Esophagus muscularis mucosa (tissue), 4 donors: ENCODE measurements around the gene WDFY2. TPM values are rescaled to one million over a fixed set of nuclear protein-coding genes. Genes with fewer than 3 reads are reported as not detected.
"Not testable (repeated sequence)": the region's sequence is repeated elsewhere in the genome, so short reads cannot be mapped to it uniquely, and the experiment has no call there.

ENCODE experiments used
- DNase-seq: peaks from one replicate; pipeline ENCODE4 v3.0.0-alpha.2; 2017; ENCODE audit errors: extremely low spot score
- H3K27ac ChIP-seq, 4 donors: fragments of 200-600 bp; sonication (generic); replicated peaks in 1 of 4; 1 replicate in 3 of 4; 2 replicates in 1 of 4; pipeline ENCODE4 v1.5.1; 2016 to 2019; ENCODE audit warnings: mild to moderate bottlenecking in 1 of 4
- H3K27me3 ChIP-seq, 4 donors: fragments of 200-600 bp; sonication (generic); one replicate each; pipeline versions ENCODE4 v1.5.1 to v1.6.0; 2016 to 2019
- H3K36me3 ChIP-seq, 4 donors: fragments of 200-600 bp; sonication (generic); one replicate each; pipeline ENCODE4 v1.5.1; 2016 to 2019
- H3K4me1 ChIP-seq, 4 donors: fragments of 200-600 bp; sonication (generic); one replicate each; pipeline ENCODE4 v1.5.1; 2016 to 2019
- H3K4me3 ChIP-seq, 4 donors: fragments of 200-600 bp; sonication (generic); 1 replicate in 2 of 4; 2 replicates in 2 of 4; pipeline ENCODE4 v1.5.1; 2016 to 2019; ENCODE audit warnings: mild to moderate bottlenecking in 4 of 4, moderate library complexity in 1 of 4
- H3K9me3 ChIP-seq, 4 donors: fragments of 200-600 bp; sonication (generic); 1 replicate in 3 of 4; 2 replicates in 1 of 4; pipeline ENCODE4 v1.5.1; 2016 to 2019
- EP300 ChIP-seq: sonication (generic); formaldehyde crosslinking; IDR thresholded peaks from one replicate; pipeline ENCODE4 v1.6.1; 2017; ENCODE audit warnings: antibody characterized with exemption
- POLR2A ChIP-seq: fragments of 450-650 bp; IDR thresholded peaks from one replicate; pipeline ENCODE4 v1.6.1; 2017; ENCODE audit warnings: antibody characterized with exemption, moderate library complexity, mild to moderate bottlenecking, low read depth
- POLR2AphosphoS5 ChIP-seq, 2 donors: sonication (generic); formaldehyde crosslinking; IDR thresholded peaks; one replicate each; pipeline ENCODE4 v1.6.1; 2017; ENCODE audit warnings: antibody characterized with exemption in 2 of 2
- WGBS: methylation state at CpG from one replicate; pipeline ENCODE4 v1.1.5; 2018; 5-methylcytosine and 5-hydroxymethylcytosine counted together
- intact Hi-C: fragments of 100-400 bp; cut with DNase I; formaldehyde crosslinking; loops from one replicate; pipeline ENCODE4 v1.15.1; 2023
- total RNA-seq, 4 donors: library from RNA; depleted of rRNA; stranded (reverse); fragments of >200 nt; gene quantifications; one replicate each; pipeline versions ENCODE4 v1.1.0 to v1.2.1, GENCODE V29; 2016
- TF ChIP-seq, protein P1 (sequence below), 3 experiments: fragments of 200-600 bp in 2 of 3; fragments of 450-650 bp in 1 of 3; sonication (generic) in 2 of 3; IDR thresholded peaks; one replicate each; pipeline ENCODE4 v1.5.1; 2017 to 2019; ENCODE audit warnings: antibody characterized with exemption in 3 of 3, mild to moderate bottlenecking in 2 of 3, moderate library complexity in 1 of 3

Gene WDFY2
- total RNA-seq, 4 donors from 2014 or later: 4.7 to 8.7 (median 5.7) TPM

DNA sequence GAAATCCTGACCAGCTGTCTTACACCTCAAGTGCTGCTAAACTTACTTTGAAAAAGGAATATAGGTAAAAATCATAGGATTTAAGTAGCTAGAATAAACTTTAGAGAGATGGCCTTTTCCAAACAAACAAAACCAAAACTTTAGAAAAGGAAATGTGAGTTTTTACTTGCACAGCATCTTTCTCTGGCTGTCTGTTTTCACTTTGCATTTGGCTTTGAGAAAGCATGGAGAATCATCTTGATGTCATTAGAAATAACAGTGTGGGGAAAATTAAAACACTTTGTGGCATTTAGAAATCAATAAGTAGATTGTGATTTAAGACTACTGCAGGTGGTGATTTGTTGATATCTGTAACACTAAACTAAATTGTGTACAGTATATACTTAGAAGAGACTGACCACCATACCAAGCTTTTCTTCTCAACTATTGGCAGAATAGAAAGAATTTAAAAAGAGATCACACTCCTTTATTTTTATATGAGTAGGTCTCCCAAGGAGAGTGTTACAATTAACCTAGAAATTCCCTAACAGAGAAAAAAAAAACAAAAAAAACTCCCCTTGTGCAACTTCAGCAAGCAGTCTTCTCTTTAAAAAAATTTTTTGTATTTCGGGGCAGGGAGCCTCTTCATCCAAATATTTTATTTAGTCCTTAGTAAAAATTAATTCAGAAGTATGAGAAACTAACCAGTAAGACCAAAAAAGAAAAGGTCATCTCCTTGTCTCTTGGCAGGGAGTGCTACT lies 6.1 kb downstream of the WDFY2 start:
- no peaks in the 10 kb centered on the region for H3K27me3 ChIP-seq
- peaks cover 23 to 48% (median 40%) of the 10 kb centered on the region in 4 donors for H3K4me1 ChIP-seq
- no peaks in the 10 kb centered on the region for H3K9me3 ChIP-seq
- TF ChIP-seq, protein P1, sequence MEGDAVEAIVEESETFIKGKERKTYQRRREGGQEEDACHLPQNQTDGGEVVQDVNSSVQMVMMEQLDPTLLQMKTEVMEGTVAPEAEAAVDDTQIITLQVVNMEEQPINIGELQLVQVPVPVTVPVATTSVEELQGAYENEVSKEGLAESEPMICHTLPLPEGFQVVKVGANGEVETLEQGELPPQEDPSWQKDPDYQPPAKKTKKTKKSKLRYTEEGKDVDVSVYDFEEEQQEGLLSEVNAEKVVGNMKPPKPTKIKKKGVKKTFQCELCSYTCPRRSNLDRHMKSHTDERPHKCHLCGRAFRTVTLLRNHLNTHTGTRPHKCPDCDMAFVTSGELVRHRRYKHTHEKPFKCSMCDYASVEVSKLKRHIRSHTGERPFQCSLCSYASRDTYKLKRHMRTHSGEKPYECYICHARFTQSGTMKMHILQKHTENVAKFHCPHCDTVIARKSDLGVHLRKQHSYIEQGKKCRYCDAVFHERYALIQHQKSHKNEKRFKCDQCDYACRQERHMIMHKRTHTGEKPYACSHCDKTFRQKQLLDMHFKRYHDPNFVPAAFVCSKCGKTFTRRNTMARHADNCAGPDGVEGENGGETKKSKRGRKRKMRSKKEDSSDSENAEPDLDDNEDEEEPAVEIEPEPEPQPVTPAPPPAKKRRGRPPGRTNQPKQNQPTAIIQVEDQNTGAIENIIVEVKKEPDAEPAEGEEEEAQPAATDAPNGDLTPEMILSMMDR (IDR thresholded peaks at IDR 0.05): no peak
- TF ChIP-seq POLR2AphosphoS5 (IDR thresholded peaks at IDR 0.05) (no peak), POLR2A (no peak), EP300 (no peak)
- WGBS: 47% methylated on average over 1 of the region's 1 CpG
- intact Hi-C loops: no loop called here
- peak overlapping the region in 3 of 4 donors; percentile 7 to 51 (median 10) for H3K27ac ChIP-seq
- no peak overlapping the region for H3K4me3 ChIP-seq
- no peaks in the 10 kb centered on the region for H3K36me3 ChIP-seq
- DNase-seq: no peak

DNA sequence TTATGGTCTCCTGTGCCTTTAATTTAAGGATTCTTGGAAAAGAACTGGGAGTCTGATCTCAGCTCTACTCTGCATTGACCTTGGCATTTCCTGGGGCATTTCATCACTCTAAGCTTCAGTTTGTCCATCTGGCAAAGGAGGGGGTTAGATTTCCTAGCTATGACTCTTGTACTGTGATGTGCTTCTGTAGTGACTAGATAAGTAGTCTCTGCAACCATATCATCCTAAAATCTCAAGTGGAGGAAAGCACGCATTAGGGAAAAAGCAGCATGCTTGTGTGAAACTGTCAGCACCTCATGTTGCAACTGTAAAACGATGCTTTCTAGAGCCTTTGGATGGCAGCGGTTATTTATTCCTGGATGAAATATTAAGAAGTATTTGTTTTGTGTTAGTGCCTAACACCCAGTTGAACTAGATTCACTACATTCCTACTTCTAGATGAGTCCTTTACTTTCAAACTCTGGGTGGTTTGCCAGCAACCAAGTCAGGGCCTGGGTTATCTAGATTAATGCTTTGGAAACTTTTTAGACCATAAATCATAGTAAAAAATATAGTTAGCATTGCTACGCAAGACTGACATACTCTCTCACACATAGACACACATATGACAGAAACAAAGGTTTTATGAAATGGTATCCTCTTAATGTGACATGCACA lies 6.8 kb downstream of the WDFY2 start:
- WGBS: 41% methylated on average over 4 of the region's 4 CpGs
- H3K27me3 ChIP-seq: no peaks in the 10 kb centered on the region
- DNase-seq: no peak
- H3K9me3 ChIP-seq: no peaks in the 10 kb centered on the region
- H3K27ac ChIP-seq: peak overlapping the region in 3 of 4 donors; percentile 10 to 51 (median 29)
- intact Hi-C loops: no loop called here
- TF ChIP-seq, protein P1 (IDR thresholded peaks at IDR 0.05): no peak
- TF ChIP-seq POLR2A: no peak
- TF ChIP-seq POLR2AphosphoS5 (IDR thresholded peaks at IDR 0.05): peak in 1 of 2 donors; percentile 31
- peaks cover 21 to 42% (median 34%) of the 10 kb centered on the region in 4 donors for H3K4me1 ChIP-seq
- H3K4me3 ChIP-seq: no peak overlapping the region
- no peaks in the 10 kb centered on the region for H3K36me3 ChIP-seq

DNA sequence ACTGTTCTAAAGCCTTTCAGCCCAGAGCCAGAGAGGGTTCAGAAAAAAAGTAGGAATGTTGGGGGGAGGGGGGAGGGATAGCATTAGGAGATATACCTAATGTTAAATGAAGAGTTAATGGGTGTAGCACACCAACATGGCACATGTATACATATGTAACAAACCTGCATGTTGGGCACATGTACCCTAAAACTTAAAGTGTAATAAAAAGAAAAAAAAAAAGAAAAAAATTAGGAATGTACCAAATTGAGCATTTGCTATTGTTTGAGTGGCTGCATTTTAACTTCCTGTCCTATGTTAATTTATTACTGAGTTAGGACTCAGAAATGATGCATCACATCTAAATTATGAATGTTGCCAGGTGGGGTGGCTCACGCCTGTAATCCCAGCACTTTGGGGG lies 7.7 kb downstream of the WDFY2 start:
- Histone ChIP-seq H3K4me1 (peaks cover 21 to 38% (median 34%) of the 10 kb centered on the region in 4 donors), H3K27ac (peak overlapping the region in 1 of 4 donors; percentile 29)
- H3K9me3 ChIP-seq, H3K4me3 ChIP-seq, intact Hi-C loops, H3K36me3 ChIP-seq, H3K27me3 ChIP-seq, DNase-seq: not testable (repeated sequence)
- 100% methylated on average over 1 of the region's 1 CpG for WGBS

DNA sequence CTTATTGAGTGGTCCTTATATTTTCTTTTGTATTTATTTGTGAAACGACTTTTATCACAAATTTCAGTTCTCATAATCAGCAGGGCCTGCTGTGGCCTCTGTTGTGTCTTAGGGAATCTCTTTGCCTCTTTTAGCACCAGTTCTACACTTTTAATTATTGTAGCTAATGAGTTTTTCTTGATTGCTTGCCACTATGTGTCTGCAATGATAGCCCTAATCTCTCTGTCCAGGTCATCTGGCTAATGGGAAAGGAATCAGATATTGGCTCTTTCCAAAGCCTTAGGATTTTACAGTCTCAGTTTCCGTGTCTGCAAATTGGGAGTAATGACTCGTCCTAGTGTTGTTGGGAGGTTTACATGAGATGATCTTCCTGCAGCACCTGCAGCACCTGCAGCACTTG lies 10.2 kb downstream of the WDFY2 start:
- peaks cover 18 to 26% (median 23%) of the 10 kb centered on the region in 4 donors for H3K4me1 ChIP-seq
- no peaks in the 10 kb centered on the region for H3K9me3 ChIP-seq
- H3K27me3 ChIP-seq: no peaks in the 10 kb centered on the region
- no peaks in the 10 kb centered on the region for H3K36me3 ChIP-seq
- H3K4me3 ChIP-seq: no peak overlapping the region
- no peak for TF ChIP-seq EP300
- 94% methylated on average over 3 of the region's 3 CpGs for WGBS
- no peak for DNase-seq
- intact Hi-C loops: no loop called here
- no peak overlapping the region for H3K27ac ChIP-seq

DNA sequence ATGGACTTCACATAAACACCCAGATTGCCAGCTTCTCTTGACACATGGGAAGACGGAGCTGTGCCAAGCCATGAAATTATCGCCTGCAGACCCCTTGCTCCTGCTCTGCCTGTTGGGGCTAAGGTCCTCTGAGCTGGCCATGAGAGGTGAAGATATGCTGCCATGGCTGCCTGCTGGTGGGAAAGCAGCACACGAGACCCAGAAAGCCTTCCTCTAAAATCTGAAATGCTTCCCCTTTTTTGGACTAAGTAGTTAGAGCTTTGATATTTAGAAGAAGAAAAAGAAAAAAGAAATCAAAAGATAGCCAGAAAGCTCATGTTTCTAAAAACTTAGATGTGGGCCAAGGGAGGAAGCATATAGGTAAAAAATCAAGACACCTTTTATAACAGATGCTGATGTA lies 11.2 kb downstream of the WDFY2 start:
- intact Hi-C loops: no loop called here
- no peak overlapping the region for H3K27ac ChIP-seq
- no peaks in the 10 kb centered on the region for H3K27me3 ChIP-seq
- no peak overlapping the region for H3K4me3 ChIP-seq
- H3K36me3 ChIP-seq: no peaks in the 10 kb centered on the region
- no peak for DNase-seq
- H3K4me1 ChIP-seq: peaks cover 10 to 17% (median 15%) of the 10 kb centered on the region in 4 donors
- 66% methylated on average over 2 of the region's 3 CpGs for WGBS
- no peak for TF ChIP-seq EP300
- TF ChIP-seq, protein P1 (IDR thresholded peaks at IDR 0.05): no peak
- no peak for TF ChIP-seq POLR2A
- TF ChIP-seq POLR2AphosphoS5 (IDR thresholded peaks at IDR 0.05): no peak
- no peaks in the 10 kb centered on the region for H3K9me3 ChIP-seq
